Superior temporal gyrus (tissue), 1 donor: Measurements from ENCODE around the gene FHIP2A.
"Not testable (repeated sequence)": the region's sequence is repeated elsewhere in the genome, so short reads cannot be mapped to it uniquely, and the experiment has no call there.

ENCODE experiments used
- DNase-seq: peaks from one replicate; pipeline ENCODE4 v3.0.0-alpha.2; 2016; ENCODE audit errors: extremely low spot score

Gene FHIP2A

GRCh38 chr10:114857288-114857565, 35.6 kb downstream of the FHIP2A start:
- not testable (repeated sequence) for DNase-seq

- DNase-seq, result no peak
Observed at GRCh38 chr10:114857922-114858629, 36.5 kb downstream of the FHIP2A start.

- peak; percentile 47 for DNase-seq
Observed at GRCh38 chr10:114859222-114859621, 37.6 kb downstream of the FHIP2A start.

- DNase-seq, result no peak
Observed at GRCh38 chr10:114862456-114862855, 40.9 kb downstream of the FHIP2A start.

- no peak for DNase-seq
Observed at GRCh38 chr10:114867365-114867764, 45.8 kb downstream of the FHIP2A start.

- peak; percentile 10 for DNase-seq
Observed at GRCh38 chr10:114868870-114869519, 47.4 kb downstream of the FHIP2A start.

- DNase-seq, result peak; percentile 22
Observed at GRCh38 chr10:114869520-114869892, 47.9 kb downstream of the FHIP2A start.

- no peak for DNase-seq
Observed at GRCh38 chr10:114870486-114870885, 48.9 kb downstream of the FHIP2A start.

- DNase-seq, result no peak
Observed at GRCh38 chr10:114871379-114871778, 49.8 kb downstream of the FHIP2A start.
